SU-DHL-6 (cell line): ENCODE results near the gene SLU7.

Experiments
- H2AFZ ChIP-seq: fragments of 200-600 bp; sonication (generic); 2 replicates; pipeline ENCODE4 v1.6.1; 2014; ENCODE audit warnings: low read depth, mild to moderate bottlenecking, moderate library complexity, mixed read lengths, antibody characterized with exemption, low read length; ENCODE audit not compliant: severe bottlenecking
- H3F3A ChIP-seq: fragments of 200-600 bp; shearing (Covaris generic); 2 replicates; pipeline ENCODE4 v1.6.0; 2016; ENCODE audit warnings: antibody characterized with exemption, mild to moderate bottlenecking; ENCODE audit not compliant: insufficient read depth
- H3K27ac ChIP-seq: fragments of 200-600 bp; sonication (generic); 2 replicates; pipeline ENCODE4 v1.5.1; 2016; ENCODE audit warnings: low read depth, mild to moderate bottlenecking, low read length, moderate library complexity, mixed read lengths
- H3K27me3 ChIP-seq: fragments of 200-600 bp; sonication (generic), shearing (Covaris generic); 2 replicates; pipeline ENCODE4 v1.6.0; 2014; ENCODE audit warnings: mild to moderate bottlenecking, low read length
- H3K36me3 ChIP-seq: fragments of 200-600 bp; sonication (generic); 2 replicates; pipeline ENCODE4 v1.6.1; 2014; ENCODE audit warnings: mild to moderate bottlenecking, low read length, mixed read lengths
- H3K4me2 ChIP-seq: fragments of 300-600, 200-600 bp; shearing (Covaris generic), sonication (generic); 2 replicates; pipeline ENCODE4 v1.6.0; 2014; ENCODE audit warnings: low read length, low read depth, mild to moderate bottlenecking; ENCODE audit not compliant: poor library complexity, severe bottlenecking
- H3K4me3 ChIP-seq: fragments of 200-600 bp; sonication (generic); 2 replicates; pipeline ENCODE4 v1.5.1; 2014; ENCODE audit warnings: antibody characterized with exemption, low read length, mild to moderate bottlenecking, mixed read lengths; ENCODE audit not compliant: insufficient read depth, poor library complexity, severe bottlenecking
- H3K79me2 ChIP-seq: fragments of 200-600 bp; sonication (generic); 2 replicates; pipeline ENCODE4 v1.6.1; 2014; ENCODE audit warnings: mild to moderate bottlenecking, low read length, moderate library complexity; ENCODE audit not compliant: insufficient read depth
- H3K9ac ChIP-seq: fragments of 200-600 bp; sonication (generic); 2 replicates; pipeline ENCODE4 v1.7.0; 2014; ENCODE audit warnings: mild to moderate bottlenecking, low read length
- H3K9me2 ChIP-seq: fragments of 200-600 bp; sonication (generic); replicated peaks from 2 replicates; pipeline ENCODE4 v1.6.1; 2014; ENCODE audit warnings: low read length; ENCODE audit not compliant: insufficient read depth
- H3K9me3 ChIP-seq: fragments of 200-600 bp; sonication (generic); 2 replicates; pipeline ENCODE4 v1.6.1; 2014; ENCODE audit warnings: low read length, mixed read lengths; ENCODE audit not compliant: insufficient read depth
- H4K20me1 ChIP-seq: fragments of 200-600 bp; sonication (generic); 2 replicates; pipeline ENCODE4 v1.6.1; 2014; ENCODE audit warnings: low read depth, mild to moderate bottlenecking, antibody characterized with exemption, low read length, moderate library complexity, mixed read lengths
- CTCF ChIP-seq: fragments of 200-600 bp; sonication (generic); IDR thresholded peaks from one replicate; pipeline ENCODE4 v1.5.1; 2017; ENCODE audit warnings: antibody characterized with exemption, mild to moderate bottlenecking, low read length, moderate library complexity; ENCODE audit not compliant: insufficient read depth, poor library complexity, severe bottlenecking
- EZH2phosphoT487 ChIP-seq: fragments of 200-600 bp; sonication (generic), shearing (Covaris generic); conservative IDR thresholded peaks from 2 replicates; pipeline ENCODE4 v1.6.1; 2018; ENCODE audit warnings: mild to moderate bottlenecking, antibody characterized with exemption, low read length, moderate library complexity, mixed read lengths

The SLU7 gene

DNA sequence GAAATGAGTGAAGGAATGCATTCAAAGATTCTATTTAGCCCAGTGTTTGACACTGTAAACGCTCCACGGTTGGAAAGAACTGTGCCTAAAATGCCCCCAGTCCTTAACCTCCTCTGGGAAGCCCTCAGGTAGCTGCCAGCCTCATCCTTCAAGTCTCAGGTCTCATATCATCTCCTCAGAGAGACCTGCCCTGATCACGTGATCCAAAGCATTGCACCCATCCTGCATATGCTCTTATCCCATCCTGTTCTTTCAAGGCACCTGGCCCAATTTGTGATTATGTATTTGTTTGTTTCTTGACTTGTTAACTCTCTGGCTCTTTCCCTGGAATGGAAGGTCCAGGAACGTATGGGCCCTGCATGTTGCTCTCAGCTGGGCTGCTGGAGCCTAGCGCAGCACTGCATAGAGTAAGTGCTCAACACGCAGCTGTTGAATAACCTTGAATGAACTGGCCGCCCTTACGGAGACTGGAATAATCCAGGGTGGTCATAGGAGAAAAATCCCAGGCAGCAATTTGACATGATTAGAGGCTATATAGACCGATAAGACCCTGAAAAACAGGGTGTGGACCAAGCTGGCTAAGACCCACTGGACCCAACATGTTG, 57.2 kb downstream of the SLU7 start:
- Histone ChIP-seq H3K4me2 (no peak overlapping the region), H3K4me3 (no peak overlapping the region), H2AFZ (no peak overlapping the region), H3K27ac (no peak overlapping the region), H3K9me3 (no peaks in the 10 kb centered on the region), H3K27me3 (no peaks in the 10 kb centered on the region), H3K36me3 (no peaks in the 10 kb centered on the region), H3K9ac (no peak overlapping the region), H3F3A (no peaks in the 10 kb centered on the region), H4K20me1 (no peaks in the 10 kb centered on the region), H3K79me2 (no peaks in the 10 kb centered on the region), H3K9me2 (no peaks in the 10 kb centered on the region)
- TF ChIP-seq CTCF (no peak), EZH2phosphoT487 (no peak)

DNA sequence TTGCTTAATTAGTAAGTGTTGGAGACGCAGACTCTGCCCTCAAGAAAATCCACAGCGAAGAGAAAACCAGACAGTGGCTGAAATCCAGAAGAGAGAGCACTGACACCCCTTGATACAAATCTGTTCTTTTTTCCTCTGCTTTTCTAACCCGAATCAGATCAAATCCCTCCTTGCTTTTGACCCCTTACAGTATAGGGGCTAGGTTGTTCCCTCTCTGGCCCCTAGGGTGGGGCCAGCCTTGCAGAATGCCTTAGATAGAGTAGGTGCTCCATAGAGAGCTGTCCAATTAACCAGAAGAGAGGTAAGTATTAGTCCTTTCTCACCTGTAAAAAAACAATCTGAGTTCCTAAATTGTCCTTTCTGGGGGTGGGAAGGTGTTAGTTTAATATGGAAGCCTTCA, 58.6 kb downstream of the SLU7 start:
- H3F3A ChIP-seq: no peaks in the 10 kb centered on the region
- no peaks in the 10 kb centered on the region for H3K9me2 ChIP-seq
- no peak overlapping the region for H3K4me2 ChIP-seq
- H3K79me2 ChIP-seq: no peaks in the 10 kb centered on the region
- H2AFZ ChIP-seq: no peak overlapping the region
- H3K9ac ChIP-seq: no peak overlapping the region
- no peak overlapping the region for H3K4me3 ChIP-seq
- H3K36me3 ChIP-seq: no peaks in the 10 kb centered on the region
- TF ChIP-seq EZH2phosphoT487: no peak
- no peak for TF ChIP-seq CTCF
- H3K27me3 ChIP-seq: no peaks in the 10 kb centered on the region
- H3K27ac ChIP-seq: no peak overlapping the region
- H4K20me1 ChIP-seq: no peaks in the 10 kb centered on the region
- no peaks in the 10 kb centered on the region for H3K9me3 ChIP-seq

DNA sequence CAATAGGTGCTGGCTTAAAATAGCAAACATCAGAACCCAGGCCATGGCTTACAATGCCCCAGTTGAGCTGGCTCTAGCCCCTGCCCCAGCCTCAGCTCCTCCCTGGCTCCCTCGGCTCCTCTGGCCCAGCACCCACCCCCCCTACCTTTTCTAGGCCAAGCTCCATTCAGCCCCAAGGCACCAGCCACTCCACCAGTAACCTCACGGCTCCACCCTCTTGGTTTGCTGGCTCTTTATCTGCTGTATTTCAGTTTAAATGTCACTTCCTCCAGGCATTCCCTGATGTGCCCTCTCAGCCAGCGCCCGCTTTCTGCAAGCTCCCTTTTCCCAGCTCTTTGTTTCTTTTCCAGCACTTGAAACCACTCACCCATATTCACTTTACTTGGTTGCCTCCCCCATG, 59.1 kb downstream of the SLU7 start:
- no peaks in the 10 kb centered on the region for H4K20me1 ChIP-seq
- H3K79me2 ChIP-seq: no peaks in the 10 kb centered on the region
- no peak overlapping the region for H3K4me2 ChIP-seq
- no peaks in the 10 kb centered on the region for H3K9me2 ChIP-seq
- no peak overlapping the region for H3K9ac ChIP-seq
- H3K27me3 ChIP-seq: no peaks in the 10 kb centered on the region
- no peak overlapping the region for H2AFZ ChIP-seq
- H3K36me3 ChIP-seq: no peaks in the 10 kb centered on the region
- no peaks in the 10 kb centered on the region for H3K9me3 ChIP-seq
- H3K27ac ChIP-seq: no peak overlapping the region
- no peaks in the 10 kb centered on the region for H3F3A ChIP-seq
- H3K4me3 ChIP-seq: no peak overlapping the region
- TF ChIP-seq EZH2phosphoT487 (no peak), CTCF (no peak)

DNA sequence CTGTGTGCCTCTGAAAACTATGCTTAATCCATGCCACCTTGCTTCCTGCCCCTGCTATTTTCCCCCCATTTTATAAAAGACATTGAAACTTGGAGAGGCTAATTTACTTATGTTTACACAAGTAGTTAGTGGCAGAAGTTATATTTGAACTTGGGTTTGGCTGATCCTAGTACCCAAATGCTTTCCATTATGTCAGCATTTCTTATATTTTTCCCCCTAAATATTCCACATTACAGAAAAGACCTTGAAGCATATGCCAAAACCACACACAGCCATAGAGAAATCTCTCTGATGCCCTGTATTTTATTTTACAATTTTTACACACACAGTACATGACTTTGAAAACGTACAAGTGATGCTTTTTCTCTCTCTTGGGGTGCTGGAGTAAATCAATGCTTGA, 59.6 kb downstream of the SLU7 start:
- TF ChIP-seq CTCF (no peak), EZH2phosphoT487 (no peak)
- Histone ChIP-seq H2AFZ (no peak overlapping the region), H3K9me2 (no peaks in the 10 kb centered on the region), H3K79me2 (no peaks in the 10 kb centered on the region), H3K27me3 (no peaks in the 10 kb centered on the region), H3K27ac (no peak overlapping the region), H4K20me1 (no peaks in the 10 kb centered on the region), H3F3A (no peaks in the 10 kb centered on the region), H3K4me2 (no peak overlapping the region), H3K36me3 (no peaks in the 10 kb centered on the region), H3K9ac (no peak overlapping the region), H3K9me3 (no peaks in the 10 kb centered on the region), H3K4me3 (no peak overlapping the region)
